ENCODE results near the gene PRKAR1A.
"Not testable (repeated sequence)": the region's sequence is repeated elsewhere in the genome, so short reads cannot be mapped to it uniquely, and the experiment has no call there.

PRKAR1A gene

DNA sequence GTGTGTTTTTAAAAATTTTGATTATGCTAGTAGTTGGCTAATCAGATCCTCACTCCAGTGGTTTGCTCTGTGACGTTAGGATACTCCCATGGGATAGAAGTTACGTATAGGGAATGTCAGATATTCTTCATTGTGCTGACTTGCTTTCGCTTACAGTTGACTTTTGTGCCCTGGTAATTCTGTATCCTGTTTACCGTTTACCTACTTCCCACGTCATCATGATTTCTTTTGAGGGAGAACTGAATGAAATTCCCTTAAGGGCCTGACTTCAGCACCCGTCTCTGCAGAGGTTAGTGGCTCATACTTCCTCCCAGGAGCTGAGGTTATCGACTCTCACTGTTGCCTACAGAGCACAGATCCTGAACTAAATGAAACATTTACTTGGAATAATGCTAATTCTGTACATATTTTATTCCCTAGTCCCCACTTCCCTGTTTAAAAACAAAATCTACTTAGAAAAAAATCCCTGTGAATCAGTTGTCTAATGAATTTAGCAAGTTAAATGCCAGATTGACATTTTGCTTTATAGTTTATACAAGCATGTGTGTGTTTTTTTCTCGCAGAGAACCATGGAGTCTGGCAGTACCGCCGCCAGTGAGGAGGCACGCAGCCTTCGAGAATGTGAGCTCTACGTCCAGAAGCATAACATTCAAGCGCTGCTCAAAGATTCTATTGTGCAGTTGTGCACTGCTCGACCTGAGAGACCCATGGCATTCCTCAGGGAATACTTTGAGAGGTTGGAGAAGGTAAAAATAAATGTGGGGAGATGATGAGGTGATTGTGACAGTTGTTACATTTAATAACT lies 2.8 kb downstream of the PRKAR1A start:
- TF ChIP-seq JUND (IDR thresholded peaks at IDR 0.05; ENCODE audit: low read depth): no peak
- DNase-seq (ENCODE audit: low read depth in 1 of 2, low spot score in 1 of 2): no peak
- in situ Hi-C loops (cut with HindIII; ENCODE audit: low pct_unique_long_range_greater_than_20kb, low sequenced_read_pairs): no loop called here

- no peak for DNase-seq (ENCODE audit: low read depth in 1 of 2, low spot score in 1 of 2)
- in situ Hi-C loops (cut with HindIII; ENCODE audit: low pct_unique_long_range_greater_than_20kb, low sequenced_read_pairs): no loop called here
- TF ChIP-seq JUND (IDR thresholded peaks at IDR 0.05; ENCODE audit: low read depth): no peak
Measured at GRCh38 chr17:68516732-68517131, 4.5 kb downstream of the PRKAR1A start.

DNA sequence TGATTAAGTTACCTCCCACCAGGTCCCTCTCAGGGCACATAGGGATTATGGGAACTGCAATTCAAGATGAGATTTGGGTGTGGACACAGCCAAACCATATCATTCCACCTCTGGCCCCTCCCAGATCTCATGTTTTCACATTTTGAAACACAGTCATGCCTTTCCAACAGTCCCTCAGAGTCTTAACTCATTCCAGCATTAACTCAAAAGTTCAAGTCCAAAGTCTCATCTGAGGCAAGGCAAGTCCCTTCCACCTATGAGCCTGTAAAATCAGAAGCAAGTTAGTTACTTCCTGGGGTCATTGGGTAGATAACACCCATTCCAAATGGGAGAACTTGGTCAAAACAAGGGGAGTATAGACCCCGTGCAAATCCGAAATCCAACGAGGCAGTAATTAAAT lies 5.4 kb downstream of the PRKAR1A start:
- in situ Hi-C loops (cut with HindIII; ENCODE audit: low pct_unique_long_range_greater_than_20kb, low sequenced_read_pairs): not testable (repeated sequence)

DNA sequence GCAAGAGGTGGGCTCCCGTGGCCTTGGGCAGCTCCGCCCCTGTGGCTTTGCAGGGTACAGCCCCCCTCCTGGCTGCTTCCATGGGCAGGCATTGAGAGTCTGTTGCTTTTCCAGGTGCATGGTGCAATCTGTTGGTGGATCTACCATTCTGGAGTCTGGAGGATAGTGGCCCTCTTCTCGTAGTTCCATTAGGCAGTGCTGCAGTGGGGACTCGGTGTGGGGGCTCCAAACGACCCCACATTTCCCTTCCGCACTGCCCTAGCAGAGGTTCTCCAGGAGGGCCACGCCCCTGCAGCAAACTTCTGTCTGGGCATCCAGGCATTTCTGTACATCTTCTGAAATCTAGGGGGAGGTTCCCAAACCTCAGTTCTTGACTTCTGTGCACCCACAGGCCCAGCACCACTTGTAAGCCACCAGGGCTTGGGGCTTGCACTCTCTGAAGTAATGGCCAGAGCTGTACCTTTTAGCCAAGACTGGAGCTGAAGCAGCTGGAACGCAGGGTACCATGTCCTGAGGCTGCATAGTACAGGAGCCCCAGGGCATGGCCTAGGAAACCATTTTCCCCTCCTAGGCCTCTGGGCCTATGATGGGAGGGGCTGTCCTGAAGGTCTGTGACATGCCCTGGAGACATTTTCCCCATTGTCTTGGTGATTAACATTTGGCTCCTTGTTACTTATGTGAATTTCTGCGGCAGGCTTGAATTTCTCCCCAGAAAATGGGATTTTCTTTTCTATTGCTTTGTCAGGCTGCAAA lies 6.0 kb downstream of the PRKAR1A start:
- no peak for TF ChIP-seq JUND (IDR thresholded peaks at IDR 0.05; ENCODE audit: low read depth)
- DNase-seq (ENCODE audit: low read depth in 1 of 2, low spot score in 1 of 2): no peak
- in situ Hi-C loops (cut with HindIII; ENCODE audit: low pct_unique_long_range_greater_than_20kb, low sequenced_read_pairs): no loop called here

More for the DNA sequence above, 5.4 kb downstream of the PRKAR1A start:
- DNase-seq (ENCODE audit: low read depth in 1 of 2, low spot score in 1 of 2): not testable (repeated sequence)

DNA sequence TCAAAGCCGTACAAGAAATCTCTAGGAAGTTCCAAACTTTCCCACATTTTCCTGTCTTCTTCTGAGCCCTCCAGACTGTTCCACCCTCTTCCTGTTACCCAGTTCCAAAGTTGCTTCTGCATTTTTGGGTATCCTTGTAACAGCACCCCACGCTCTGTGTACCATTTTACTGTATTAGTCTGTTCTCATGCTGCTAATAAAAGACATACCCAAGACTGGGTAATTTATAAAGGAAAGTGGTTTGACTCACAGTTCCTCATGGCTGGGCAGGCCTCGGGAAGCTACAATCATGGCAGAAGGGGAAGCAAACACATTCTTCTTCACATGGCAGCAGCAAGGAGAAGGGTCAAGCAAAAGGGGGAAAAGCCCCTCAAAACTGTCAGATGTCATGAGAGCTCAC lies 6.8 kb downstream of the PRKAR1A start:
- in situ Hi-C loops (cut with HindIII; ENCODE audit: low pct_unique_long_range_greater_than_20kb, low sequenced_read_pairs); DNase-seq (ENCODE audit: low read depth in 1 of 2, low spot score in 1 of 2): not testable (repeated sequence)

GRCh38 chr17:68519911-68520310 lies 7.7 kb downstream of the PRKAR1A start:
- in situ Hi-C loops (cut with HindIII; ENCODE audit: low pct_unique_long_range_greater_than_20kb, low sequenced_read_pairs): no loop called here
- no peak for TF ChIP-seq JUND (IDR thresholded peaks at IDR 0.05; ENCODE audit: low read depth)
- no peak for DNase-seq (ENCODE audit: low read depth in 1 of 2, low spot score in 1 of 2)

- in situ Hi-C loops (cut with HindIII; ENCODE audit: low pct_unique_long_range_greater_than_20kb, low sequenced_read_pairs): no loop called here
- DNase-seq (ENCODE audit: low read depth in 1 of 2, low spot score in 1 of 2): no peak
- TF ChIP-seq JUND (IDR thresholded peaks at IDR 0.05; ENCODE audit: low read depth): no peak
Measured at GRCh38 chr17:68522266-68522665, 10.0 kb downstream of the PRKAR1A start.

GRCh38 chr17:68526548-68526947 lies 14.3 kb downstream of the PRKAR1A start:
- in situ Hi-C loops (cut with HindIII; ENCODE audit: low pct_unique_long_range_greater_than_20kb, low sequenced_read_pairs): no loop called here
- DNase-seq (ENCODE audit: low read depth in 1 of 2, low spot score in 1 of 2): no peak
- no peak for TF ChIP-seq JUND (IDR thresholded peaks at IDR 0.05; ENCODE audit: low read depth)

GRCh38 chr17:68527314-68527713 lies 15.1 kb downstream of the PRKAR1A start:
- in situ Hi-C loops (cut with HindIII; ENCODE audit: low pct_unique_long_range_greater_than_20kb, low sequenced_read_pairs): no loop called here
- DNase-seq (ENCODE audit: low read depth in 1 of 2, low spot score in 1 of 2): no peak
- TF ChIP-seq JUND (IDR thresholded peaks at IDR 0.05; ENCODE audit: low read depth): no peak

- no peak for DNase-seq (ENCODE audit: low read depth in 1 of 2, low spot score in 1 of 2)
- in situ Hi-C loops (cut with HindIII; ENCODE audit: low pct_unique_long_range_greater_than_20kb, low sequenced_read_pairs): no loop called here
- TF ChIP-seq JUND (IDR thresholded peaks at IDR 0.05; ENCODE audit: low read depth): no peak
Measured at GRCh38 chr17:68531252-68531651, 19.0 kb downstream of the PRKAR1A start.

DNA sequence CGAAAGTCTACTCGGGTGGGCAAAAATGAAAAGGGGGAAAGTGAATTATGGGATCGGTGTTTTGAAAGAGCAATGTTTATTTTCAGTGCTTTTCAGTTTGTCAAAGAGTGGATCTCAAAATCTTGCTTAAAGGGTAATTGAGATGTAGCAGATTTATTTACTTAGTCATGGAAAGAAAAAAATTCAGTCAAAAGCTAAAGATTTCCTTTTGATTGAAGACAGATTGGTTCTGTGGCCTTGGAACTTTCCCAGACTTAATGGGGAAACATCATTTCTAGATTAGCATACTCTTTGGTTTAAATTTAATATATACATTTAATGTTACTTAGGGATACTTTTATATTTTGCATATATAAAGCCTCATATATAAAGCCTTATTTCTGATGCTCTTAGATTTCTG lies 20.6 kb downstream of the PRKAR1A start:
- DNase-seq (ENCODE audit: low read depth in 1 of 2, low spot score in 1 of 2): no peak
- in situ Hi-C loops (cut with HindIII; ENCODE audit: low pct_unique_long_range_greater_than_20kb, low sequenced_read_pairs): no loop called here
- no peak for TF ChIP-seq JUND (IDR thresholded peaks at IDR 0.05; ENCODE audit: low read depth)

DNA sequence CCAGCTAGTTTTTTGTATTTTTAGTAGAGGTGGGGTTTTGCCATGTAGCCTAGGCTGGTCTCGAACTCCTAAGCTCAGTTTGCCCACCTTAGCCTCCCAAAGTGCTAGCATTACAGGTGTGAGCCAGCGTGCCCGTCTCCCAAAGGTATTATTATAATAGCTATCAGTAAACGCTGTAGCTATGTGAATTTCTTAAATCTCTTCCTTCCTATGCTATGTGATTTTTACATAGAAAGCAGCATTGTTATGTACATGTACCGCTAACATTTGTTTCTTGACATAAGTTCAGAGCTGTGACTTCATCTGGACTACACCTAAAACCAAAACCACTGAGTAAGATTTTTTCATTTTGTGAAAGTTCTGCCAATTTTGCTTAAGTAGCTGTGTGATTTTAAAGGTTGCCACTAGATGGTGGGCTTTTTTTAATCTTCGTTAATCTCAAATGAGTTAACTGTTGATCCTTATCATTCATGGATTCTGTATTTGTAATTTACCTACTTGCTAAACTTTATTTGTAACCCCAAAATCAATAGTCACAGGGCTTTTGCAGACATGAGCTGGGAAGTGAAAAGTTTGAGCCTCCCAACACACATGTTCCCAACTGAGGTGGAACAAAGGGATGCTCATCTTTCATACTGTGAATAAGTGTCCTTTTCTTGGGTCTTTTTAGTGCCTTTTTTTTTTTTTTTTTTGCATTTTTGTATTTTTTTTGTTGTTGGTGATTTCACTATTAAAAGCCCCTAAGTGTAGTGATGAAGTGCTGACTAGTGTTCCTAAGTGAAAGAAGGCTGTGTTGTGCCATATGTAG lies 21.9 kb downstream of the PRKAR1A start:
- in situ Hi-C loops (cut with HindIII; ENCODE audit: low pct_unique_long_range_greater_than_20kb, low sequenced_read_pairs): no loop called here
- no peak for DNase-seq (ENCODE audit: low read depth in 1 of 2, low spot score in 1 of 2)

DNA sequence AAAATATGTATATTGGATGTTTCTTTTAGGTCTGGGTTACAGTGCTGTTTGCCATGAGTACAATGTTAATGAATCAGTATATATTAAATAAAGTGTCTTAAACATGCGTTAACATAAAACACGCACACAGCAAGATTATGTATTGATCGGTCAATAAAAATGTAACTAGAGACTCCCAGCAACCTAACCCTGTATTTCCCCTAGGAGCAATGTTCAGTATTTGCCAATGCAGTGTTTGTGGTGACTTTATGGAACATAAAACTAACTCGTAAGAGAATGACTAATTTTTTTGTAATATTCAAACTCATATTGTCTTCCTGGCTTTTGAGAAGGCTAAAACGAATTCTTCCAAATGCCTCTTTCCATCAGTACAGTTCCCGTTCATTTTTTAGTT lies 22.5 kb downstream of the PRKAR1A start:
- TF ChIP-seq JUND (IDR thresholded peaks at IDR 0.05; ENCODE audit: low read depth): no peak

More for the DNA sequence above, 21.9 kb downstream of the PRKAR1A start:
- TF ChIP-seq JUND (IDR thresholded peaks at IDR 0.05; ENCODE audit: low read depth): no peak

More for the DNA sequence above, 22.5 kb downstream of the PRKAR1A start:
- no peak for DNase-seq (ENCODE audit: low read depth in 1 of 2, low spot score in 1 of 2)
- in situ Hi-C loops (cut with HindIII; ENCODE audit: low pct_unique_long_range_greater_than_20kb, low sequenced_read_pairs): no loop called here
